Keratinocyte (primary cell): Measurements from ENCODE around the gene FOXJ1. TPM values are rescaled to one million over a fixed set of nuclear protein-coding genes. Genes with fewer than 3 reads are reported as not detected.

Experiments
- DNase-seq: peaks from one replicate; pipeline ENCODE4 v3.0.0-alpha.2; 2011; ENCODE audit warnings: low read depth, missing footprints, low spot score
- FAIRE-seq: peaks from 2 replicates; lab custom pipeline; 2011; peaks lifted over from hg19 to GRCh38; lab: Jason Lieb, UNC
- H2AFZ ChIP-seq: 2 replicates; pipeline ENCODE4 v1.6.0; 2012; ENCODE audit warnings: low read length, control low read depth, inconsistent platforms; ENCODE audit not compliant: control insufficient read depth
- H3K27ac ChIP-seq: 2 replicates; pipeline ENCODE4 v1.5.1; 2011; ENCODE audit warnings: low read length; ENCODE audit not compliant: control insufficient read depth, insufficient read depth
- H3K27me3 ChIP-seq: 3 replicates; pipeline ENCODE4 v1.6.0; 2011; ENCODE audit warnings: low read length; ENCODE audit not compliant: control insufficient read depth, insufficient read depth; ENCODE audit errors: extremely low read depth
- H3K36me3 ChIP-seq, 2 experiments: 2 replicates in 1 of 2; 3 replicates in 1 of 2; pipeline ENCODE4 v1.5.1; 2011; ENCODE audit warnings: low read length in 2 of 2, mild to moderate bottlenecking in 1 of 2; ENCODE audit not compliant: control insufficient read depth in 2 of 2, insufficient read depth in 2 of 2; ENCODE audit errors: extremely low read depth in 1 of 2
- H3K4me1 ChIP-seq: 3 replicates; pipeline ENCODE4 v1.5.1; 2011; ENCODE audit warnings: low read length; ENCODE audit not compliant: control insufficient read depth, insufficient read depth; ENCODE audit errors: extremely low read depth
- H3K4me2 ChIP-seq: 3 replicates; pipeline ENCODE4 v1.6.0; 2011; ENCODE audit warnings: low read depth, low read length; ENCODE audit not compliant: control insufficient read depth, insufficient read depth; ENCODE audit errors: extremely low read depth
- H3K4me3 ChIP-seq, 3 experiments: fragments of 200-600 bp in 1 of 3; sonication (generic) in 1 of 3; 2 replicates in 2 of 3; 3 replicates in 1 of 3; pipeline ENCODE4 v1.5.1; 2011 to 2016; ENCODE audit warnings: low read length in 3 of 3, mild to moderate bottlenecking in 3 of 3, control low read depth in 2 of 3, inconsistent platforms in 1 of 3, low read depth in 1 of 3, mixed read lengths in 1 of 3, mixed run types in 1 of 3, moderate library complexity in 1 of 3; ENCODE audit not compliant: control insufficient read depth in 2 of 3, insufficient read depth in 2 of 3; ENCODE audit errors: extremely low read depth in 1 of 3
- H3K79me2 ChIP-seq: 2 replicates; pipeline ENCODE4 v1.6.0; 2012; ENCODE audit warnings: low read length; ENCODE audit not compliant: control insufficient read depth, insufficient read depth
- H3K9ac ChIP-seq: 3 replicates; pipeline ENCODE4 v1.6.0; 2011; ENCODE audit warnings: low read length; ENCODE audit not compliant: control insufficient read depth, insufficient read depth; ENCODE audit errors: extremely low read depth
- H3K9me1 ChIP-seq: 3 replicates; pipeline ENCODE4 v1.6.0; 2011; ENCODE audit warnings: low read length; ENCODE audit not compliant: control insufficient read depth, insufficient read depth; ENCODE audit errors: extremely low read depth
- H3K9me3 ChIP-seq: 2 replicates; pipeline ENCODE4 v1.5.1; 2012; ENCODE audit warnings: low read depth, low read length; ENCODE audit not compliant: control insufficient read depth
- H4K20me1 ChIP-seq: 3 replicates; pipeline ENCODE4 v1.6.0; 2011; ENCODE audit warnings: low read length; ENCODE audit not compliant: control insufficient read depth, insufficient read depth; ENCODE audit errors: extremely low read depth
- EZH2 ChIP-seq: IDR thresholded peaks from one replicate; pipeline ENCODE4 v1.6.1; 2012; ENCODE audit warnings: inconsistent platforms, mild to moderate bottlenecking, low read length, moderate library complexity
- dilution Hi-C: fragments of 300-500 bp; cut with MboI; formaldehyde crosslinking; loops from one replicate; pipeline ENCODE4 v1.7.0; 2020; ENCODE audit warnings: low sequenced_read_pairs; ENCODE audit not compliant: extremely low pct_ligation_motif_present
- polyA plus RNA-seq, 5 experiments: library from polyadenylated mRNA; depleted of rRNA in 3 of 5; stranded (reverse) in 3 of 5; stranded (forward) in 1 of 5; unstranded in 1 of 5; fragments of >200 nt; gene quantifications; 1 replicate in 1 of 5; 2 replicates in 3 of 5; 3 replicates in 1 of 5; pipeline versions ENCODE4 v1.2.1 to v1.2.3, GENCODE V29; 2011 to 2012; ENCODE audit warnings: missing spikeins in 2 of 5, low read depth in 1 of 5, low replicate concordance in 1 of 5
- TF ChIP-seq, protein P1 (sequence below), 3 experiments: IDR thresholded peaks in 1 of 3; conservative IDR thresholded peaks in 1 of 3; optimal IDR thresholded peaks in 1 of 3; 2 replicates in 2 of 3; 3 replicates in 1 of 3; pipeline versions ENCODE3 to v1.5.1; 2011; ENCODE audit warnings: low read length in 3 of 3, mild to moderate bottlenecking in 3 of 3, moderate library complexity in 2 of 3, control low read depth in 1 of 3, inconsistent platforms in 1 of 3; ENCODE audit not compliant: insufficient read depth in 2 of 3; ENCODE audit errors: extremely low read depth in 1 of 3

FOXJ1 gene
- polyA plus RNA-seq, 1 donor (not counting 4 experiments of a cell fraction or from before 2014, with no cell fraction given), result 0.03 TPM

DNA sequence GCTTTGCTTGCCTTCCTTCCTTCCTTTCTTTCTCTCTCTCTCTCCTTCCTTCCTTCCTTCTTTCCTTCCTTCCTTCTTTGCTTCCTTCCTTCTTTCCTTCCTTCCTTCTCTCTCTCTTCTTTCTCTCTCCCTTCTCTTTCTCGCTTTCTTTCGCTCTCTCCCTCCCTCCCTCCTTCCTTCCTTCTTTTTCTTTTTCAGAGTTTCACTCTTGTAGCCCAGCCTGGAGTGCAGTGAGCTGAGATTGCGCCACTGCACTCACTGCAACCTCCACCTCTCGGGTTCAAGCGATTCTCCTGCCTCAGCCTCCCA lies 17.9 kb downstream of the FOXJ1 start:
- H3K9me1 ChIP-seq, result no peaks in the 10 kb centered on the region
- H3K79me2 ChIP-seq, result no peaks in the 10 kb centered on the region
- dilution Hi-C loops, result no loop called here
- TF ChIP-seq, protein P1, sequence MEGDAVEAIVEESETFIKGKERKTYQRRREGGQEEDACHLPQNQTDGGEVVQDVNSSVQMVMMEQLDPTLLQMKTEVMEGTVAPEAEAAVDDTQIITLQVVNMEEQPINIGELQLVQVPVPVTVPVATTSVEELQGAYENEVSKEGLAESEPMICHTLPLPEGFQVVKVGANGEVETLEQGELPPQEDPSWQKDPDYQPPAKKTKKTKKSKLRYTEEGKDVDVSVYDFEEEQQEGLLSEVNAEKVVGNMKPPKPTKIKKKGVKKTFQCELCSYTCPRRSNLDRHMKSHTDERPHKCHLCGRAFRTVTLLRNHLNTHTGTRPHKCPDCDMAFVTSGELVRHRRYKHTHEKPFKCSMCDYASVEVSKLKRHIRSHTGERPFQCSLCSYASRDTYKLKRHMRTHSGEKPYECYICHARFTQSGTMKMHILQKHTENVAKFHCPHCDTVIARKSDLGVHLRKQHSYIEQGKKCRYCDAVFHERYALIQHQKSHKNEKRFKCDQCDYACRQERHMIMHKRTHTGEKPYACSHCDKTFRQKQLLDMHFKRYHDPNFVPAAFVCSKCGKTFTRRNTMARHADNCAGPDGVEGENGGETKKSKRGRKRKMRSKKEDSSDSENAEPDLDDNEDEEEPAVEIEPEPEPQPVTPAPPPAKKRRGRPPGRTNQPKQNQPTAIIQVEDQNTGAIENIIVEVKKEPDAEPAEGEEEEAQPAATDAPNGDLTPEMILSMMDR (optimal IDR thresholded peaks at IDR 0.05 in 1 of 3, IDR thresholded peaks at IDR 0.05 in 1 of 3, conservative IDR thresholded peaks at IDR 0.05 in 1 of 3; ENCODE audit: extremely low read depth in 1 of 3, insufficient read depth in 2 of 3, low read length in 3 of 3), result no peak
- TF ChIP-seq EZH2, result no peak
- no peaks in the 10 kb centered on the region for H4K20me1 ChIP-seq
- peaks cover 3% of the 10 kb centered on the region for H3K4me1 ChIP-seq
- no peak overlapping the region for H3K4me3 ChIP-seq
- no peaks in the 10 kb centered on the region for H3K36me3 ChIP-seq
- no peak for FAIRE-seq
- no peak overlapping the region for H3K4me2 ChIP-seq
- no peak overlapping the region for H2AFZ ChIP-seq
- no peaks in the 10 kb centered on the region for H3K9me3 ChIP-seq
- H3K9ac ChIP-seq, result no peak overlapping the region
- H3K27me3 ChIP-seq, result peaks cover 5% of the 10 kb centered on the region
- no peak overlapping the region for H3K27ac ChIP-seq
- DNase-seq, result no peak

DNA sequence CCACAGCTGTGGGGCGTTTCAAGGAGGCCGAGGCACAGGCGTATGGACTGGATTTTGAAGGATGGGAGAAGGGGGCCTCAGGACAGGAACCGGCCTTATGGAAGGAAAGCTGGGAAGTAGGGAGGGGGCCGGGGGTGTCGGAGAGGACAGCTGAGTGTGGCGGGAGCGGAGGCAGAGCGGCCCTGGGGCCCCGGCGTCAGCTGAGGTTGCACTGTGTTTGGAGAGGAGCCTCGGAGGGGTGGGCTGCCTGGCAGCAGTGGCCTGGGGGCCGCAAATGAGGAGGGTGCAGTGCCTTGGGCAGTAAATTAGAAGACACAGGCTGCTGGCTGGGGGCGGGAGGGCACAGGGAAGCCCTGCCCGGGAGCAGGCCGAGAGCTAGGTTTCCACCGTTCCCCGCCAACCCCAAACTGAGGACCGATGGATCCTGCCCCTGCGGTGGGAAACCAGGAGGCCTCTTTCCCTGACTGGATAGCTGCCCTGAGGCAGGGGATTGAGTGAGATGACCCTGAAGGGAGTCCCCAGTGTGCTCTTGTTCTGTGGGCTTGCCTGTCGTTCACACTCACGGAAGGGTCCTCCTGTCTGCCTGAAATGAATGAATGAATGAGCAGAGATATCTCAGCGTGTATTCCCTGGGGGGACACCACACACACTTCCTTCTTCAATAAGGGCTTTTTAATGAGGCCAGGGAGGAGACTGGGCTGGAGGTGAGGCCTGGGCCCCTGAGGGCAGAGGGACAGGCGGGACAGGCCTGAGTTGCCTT lies 18.4 kb downstream of the FOXJ1 start:
- Histone ChIP-seq H3K4me1 (peaks cover 3% of the 10 kb centered on the region), H3K79me2 (no peaks in the 10 kb centered on the region), H3K27me3 (peaks cover 5% of the 10 kb centered on the region), H4K20me1 (no peaks in the 10 kb centered on the region), H3K4me3 (no peak overlapping the region), H3K9me3 (no peaks in the 10 kb centered on the region), H3K27ac (no peak overlapping the region), H3K9ac (no peak overlapping the region), H3K9me1 (no peaks in the 10 kb centered on the region), H3K36me3 (no peaks in the 10 kb centered on the region), H3K4me2 (no peak overlapping the region), H2AFZ (no peak overlapping the region)
- dilution Hi-C loops, result no loop called here
- no peak for FAIRE-seq
- no peak for TF ChIP-seq EZH2
- TF ChIP-seq, protein P1 (optimal IDR thresholded peaks at IDR 0.05 in 1 of 3, IDR thresholded peaks at IDR 0.05 in 1 of 3, conservative IDR thresholded peaks at IDR 0.05 in 1 of 3; ENCODE audit: extremely low read depth in 1 of 3, insufficient read depth in 2 of 3, low read length in 3 of 3), result no peak
- DNase-seq, result no peak
